ENCODE results near the gene PPP3CA. TPM values are rescaled to one million over a fixed set of nuclear protein-coding genes. Genes with fewer than 3 reads are reported as not detected.

PPP3CA gene
- total and polyA plus RNA-seq, 4 donors = 13.5 to 72.0 (median 30.7) TPM

GRCh38 chr4:101277671-101278070 lies 69.7 kb downstream of the PPP3CA start:
- Histone ChIP-seq H3K9ac (ENCODE audit: insufficient read depth in 1 of 2, low read length in 2 of 2) (no peak overlapping the region), H3K9me3 (ENCODE audit: control insufficient read depth in 4 of 4, insufficient read depth in 3 of 4, low read length in 3 of 4) (no peaks in the 10 kb centered on the region), H3K4me1 (ENCODE audit: control insufficient read depth in 5 of 5, insufficient read depth in 5 of 5, low read length in 5 of 5) (peaks cover 0 to 18% (median 0%) of the 10 kb centered on the region in 5 donors), H3K27ac (ENCODE audit: low read depth in 1 of 2, low read length in 1 of 2) (no peak overlapping the region), H3K4me3 (no peak overlapping the region), H3K36me3 (ENCODE audit: control insufficient read depth in 4 of 4, insufficient read depth in 4 of 4, low read length in 4 of 4) (no peaks in the 10 kb centered on the region), H3K27me3 (ENCODE audit: control insufficient read depth in 3 of 3, insufficient read depth in 3 of 3, low read length in 2 of 3) (no peaks in the 10 kb centered on the region)
- no peak for DNase-seq
- no peak for TF ChIP-seq CTCF (IDR thresholded peaks at IDR 0.05; ENCODE audit: control extremely low read depth, extremely low read depth)
- ATAC-seq (ENCODE audit: insufficient read depth, low FRiP score) = no peak
- WGBS, 2 donors = 51 to 97% methylated on average over 1 of the region's 1 CpG

GRCh38 chr4:101276661-101277060 lies 70.7 kb downstream of the PPP3CA start:
- Histone ChIP-seq H3K4me1 (ENCODE audit: control insufficient read depth in 5 of 5, insufficient read depth in 5 of 5, low read length in 5 of 5) (peaks cover 0 to 14% (median 0%) of the 10 kb centered on the region in 5 donors), H3K9ac (ENCODE audit: insufficient read depth in 1 of 2, low read length in 2 of 2) (no peak overlapping the region), H3K27ac (ENCODE audit: low read depth in 1 of 2, low read length in 1 of 2) (no peak overlapping the region), H3K36me3 (ENCODE audit: control insufficient read depth in 4 of 4, insufficient read depth in 4 of 4, low read length in 4 of 4) (no peaks in the 10 kb centered on the region), H3K27me3 (ENCODE audit: control insufficient read depth in 3 of 3, insufficient read depth in 3 of 3, low read length in 2 of 3) (no peaks in the 10 kb centered on the region), H3K9me3 (ENCODE audit: control insufficient read depth in 4 of 4, insufficient read depth in 3 of 4, low read length in 3 of 4) (no peaks in the 10 kb centered on the region), H3K4me3 (no peak overlapping the region)
- no peak for ATAC-seq (ENCODE audit: insufficient read depth, low FRiP score)
- DNase-seq = no peak
- no peak for TF ChIP-seq CTCF (IDR thresholded peaks at IDR 0.05; ENCODE audit: control extremely low read depth, extremely low read depth)
- 90 to 91% methylated on average over 3 of the region's 3 CpGs for WGBS, 2 donors

GRCh38 chr4:101274888-101275752 lies 72.2 kb downstream of the PPP3CA start:
- no peak for TF ChIP-seq CTCF (IDR thresholded peaks at IDR 0.05; ENCODE audit: control extremely low read depth, extremely low read depth)
- Histone ChIP-seq H3K4me1 (ENCODE audit: control insufficient read depth in 5 of 5, insufficient read depth in 5 of 5, low read length in 5 of 5) (peaks cover 0 to 8% (median 0%) of the 10 kb centered on the region in 5 donors), H3K9me3 (ENCODE audit: control insufficient read depth in 4 of 4, insufficient read depth in 3 of 4, low read length in 3 of 4) (no peaks in the 10 kb centered on the region), H3K9ac (ENCODE audit: insufficient read depth in 1 of 2, low read length in 2 of 2) (no peak overlapping the region), H3K4me3 (no peak overlapping the region), H3K27me3 (ENCODE audit: control insufficient read depth in 3 of 3, insufficient read depth in 3 of 3, low read length in 2 of 3) (no peaks in the 10 kb centered on the region), H3K27ac (ENCODE audit: low read depth in 1 of 2, low read length in 1 of 2) (no peak overlapping the region), H3K36me3 (ENCODE audit: control insufficient read depth in 4 of 4, insufficient read depth in 4 of 4, low read length in 4 of 4) (no peaks in the 10 kb centered on the region)
- DNase-seq (no peak), ATAC-seq (ENCODE audit: insufficient read depth, low FRiP score) (no peak)
- WGBS, 2 donors = 60 to 66% methylated on average over 7 of the region's 7 CpGs
